H9 (cell line): Measurements from ENCODE around the gene SGIP1. TPM values are rescaled to one million over a fixed set of nuclear protein-coding genes. Genes with fewer than 3 reads are reported as not detected.

Source experiments
- DNase-seq: peaks from one replicate; pipeline ENCODE4 v3.0.0-alpha.2; 2017
- H2AFZ ChIP-seq: one replicate; pipeline ENCODE4 v1.6.1; 2013; ENCODE audit warnings: mild to moderate bottlenecking, low read length, control low read depth, moderate library complexity
- H2AK5ac ChIP-seq: 2 replicates; pipeline ENCODE4 v1.6.1; 2013; ENCODE audit warnings: low read length, control low read depth, mixed read lengths; ENCODE audit not compliant: insufficient read length
- H2BK120ac ChIP-seq: one replicate; pipeline ENCODE4 v1.6.1; 2013; ENCODE audit warnings: low read depth, mild to moderate bottlenecking, low read length, control low read depth, inconsistent platforms; ENCODE audit not compliant: poor library complexity, severe bottlenecking
- H2BK12ac ChIP-seq: 2 replicates; pipeline ENCODE4 v1.6.1; 2013; ENCODE audit warnings: low read length, control low read depth, mixed read lengths, low read depth; ENCODE audit not compliant: insufficient read length
- H2BK15ac ChIP-seq: 2 replicates; pipeline ENCODE4 v1.6.1; 2013; ENCODE audit warnings: low read depth, low read length, control low read depth
- H2BK20ac ChIP-seq: one replicate; pipeline ENCODE4 v1.6.1; 2013; ENCODE audit warnings: low read depth, mild to moderate bottlenecking, low read length, control low read depth, inconsistent platforms; ENCODE audit not compliant: poor library complexity, severe bottlenecking
- H2BK5ac ChIP-seq: 2 replicates; pipeline ENCODE4 v1.6.1; 2013; ENCODE audit warnings: low read length, control low read depth, mixed read lengths; ENCODE audit not compliant: insufficient read length
- H3K14ac ChIP-seq: 2 replicates; pipeline ENCODE4 v1.6.1; 2013; ENCODE audit warnings: low read length, control low read depth; ENCODE audit not compliant: insufficient read depth
- H3K18ac ChIP-seq: 2 replicates; pipeline ENCODE4 v1.6.1; 2013; ENCODE audit warnings: low read depth, mild to moderate bottlenecking, mixed read lengths, low read length, control low read depth; ENCODE audit not compliant: insufficient read length
- H3K23ac ChIP-seq: 2 replicates; pipeline ENCODE4 v1.6.1; 2013; ENCODE audit warnings: low read length, control low read depth, mixed read lengths, low read depth; ENCODE audit not compliant: insufficient read length
- H3K23me2 ChIP-seq: 2 replicates; pipeline ENCODE4 v1.6.1; 2013; ENCODE audit warnings: low read depth, mild to moderate bottlenecking, mixed read lengths, low read length, control low read depth; ENCODE audit not compliant: insufficient read length, poor library complexity, severe bottlenecking
- H3K27ac ChIP-seq: 2 replicates; pipeline ENCODE4 v1.5.1; 2013; ENCODE audit warnings: low read length, control low read depth, mixed read lengths, low read depth; ENCODE audit not compliant: insufficient read length
- H3K27me3 ChIP-seq: 2 replicates; pipeline ENCODE4 v1.6.1; 2013; ENCODE audit warnings: low read length, control low read depth, inconsistent platforms; ENCODE audit not compliant: insufficient read depth
- H3K4ac ChIP-seq: 2 replicates; pipeline ENCODE4 v1.6.1; 2013; ENCODE audit warnings: low read depth, mild to moderate bottlenecking, control low read depth, inconsistent platforms, low read length, moderate library complexity
- H3K4me1 ChIP-seq: 2 replicates; pipeline ENCODE4 v1.6.1; 2013; ENCODE audit warnings: low read length, control low read depth, inconsistent platforms; ENCODE audit not compliant: insufficient read depth
- H3K4me2 ChIP-seq: 2 replicates; pipeline ENCODE4 v1.6.1; 2013; ENCODE audit warnings: low read length, control low read depth, mixed read lengths; ENCODE audit not compliant: insufficient read length, insufficient read depth
- H3K56ac ChIP-seq: 2 replicates; pipeline ENCODE4 v1.6.1; 2013; ENCODE audit warnings: low read depth, mild to moderate bottlenecking, mixed read lengths, low read length, control low read depth; ENCODE audit not compliant: insufficient read length
- H3K79me1 ChIP-seq: 2 replicates; pipeline ENCODE4 v1.6.1; 2013; ENCODE audit warnings: low read depth, mild to moderate bottlenecking, moderate library complexity, low read length, control low read depth, inconsistent platforms; ENCODE audit not compliant: insufficient read depth, poor library complexity, severe bottlenecking
- H3K79me2 ChIP-seq: 2 replicates; pipeline ENCODE4 v1.6.1; 2013; ENCODE audit warnings: low read length, control low read depth, inconsistent platforms; ENCODE audit not compliant: insufficient read depth
- H3K9ac ChIP-seq: 2 replicates; pipeline ENCODE4 v1.6.1; 2013; ENCODE audit warnings: low read length, control low read depth, mixed read lengths; ENCODE audit not compliant: insufficient read length; ENCODE audit errors: extremely low read depth
- H3K9me3 ChIP-seq: one replicate; pipeline ENCODE4 v1.6.1; 2013; ENCODE audit warnings: low read depth, low read length, inconsistent platforms; ENCODE audit not compliant: control insufficient read depth
- H3T11ph ChIP-seq: one replicate; pipeline ENCODE4 v1.6.1; 2013; ENCODE audit warnings: mild to moderate bottlenecking, low read length, control low read depth, inconsistent platforms
- H4K20me1 ChIP-seq: one replicate; pipeline ENCODE4 v1.6.1; 2013; ENCODE audit not compliant: control insufficient read depth, insufficient read length, insufficient read depth
- H4K5ac ChIP-seq: 2 replicates; pipeline ENCODE4 v1.6.1; 2013; ENCODE audit warnings: low read depth, mild to moderate bottlenecking, mixed read lengths, low read length, control low read depth; ENCODE audit not compliant: insufficient read length
- H4K8ac ChIP-seq: replicated peaks from 2 replicates; pipeline ENCODE4 v1.6.1; 2013; ENCODE audit warnings: low read length, control low read depth, mixed read lengths, low read depth; ENCODE audit not compliant: insufficient read length
- H4K91ac ChIP-seq: 2 replicates; pipeline ENCODE4 v1.6.1; 2013; ENCODE audit warnings: low read depth, mild to moderate bottlenecking, moderate library complexity, mixed read lengths, low read length, control low read depth; ENCODE audit not compliant: insufficient read length
- H3K27ac Mint-ChIP-seq, 3 experiments: 2 replicates in 2 of 3; 3 replicates in 1 of 3; pipeline ENCODE4 v1.8.0; 2020 to 2021; ENCODE audit warnings: mixed read lengths in 3 of 3, mild to moderate bottlenecking in 1 of 3, moderate library complexity in 1 of 3
- H3K27me3 Mint-ChIP-seq: 2 replicates; pipeline ENCODE4 v1.8.0; 2021; ENCODE audit warnings: low read depth, mild to moderate bottlenecking, moderate library complexity, mixed read lengths
- H3K36me3 Mint-ChIP-seq, 3 experiments: 2 replicates in 2 of 3; 3 replicates in 1 of 3; pipeline ENCODE4 v1.8.0; 2020 to 2021; ENCODE audit warnings: low read depth in 3 of 3, mixed read lengths in 3 of 3; ENCODE audit not compliant: insufficient read depth in 1 of 3
- H3K4me1 Mint-ChIP-seq, 2 experiments: 2 replicates each; pipeline ENCODE4 v1.8.0; 2020; ENCODE audit warnings: mixed read lengths in 2 of 2
- H3K4me3 Mint-ChIP-seq, 2 experiments: 2 replicates in 1 of 2; 3 replicates in 1 of 2; pipeline ENCODE4 v1.8.0; 2020 to 2021; ENCODE audit warnings: mild to moderate bottlenecking in 2 of 2, mixed read lengths in 2 of 2, moderate library complexity in 1 of 2
- H3K9me3 Mint-ChIP-seq, 2 experiments: 2 replicates in 1 of 2; 3 replicates in 1 of 2; pipeline ENCODE4 v1.8.0; 2020; ENCODE audit warnings: mild to moderate bottlenecking in 2 of 2, mixed read lengths in 2 of 2, moderate library complexity in 1 of 2
- CTCF ChIP-seq: fragments of 200-600 bp; sonication (generic); conservative IDR thresholded peaks from 3 replicates; pipeline ENCODE4 v1.8.0; 2021; ENCODE audit warnings: antibody characterized with exemption, mild to moderate bottlenecking
- WGBS: extraction: QIAGEN DNeasy Blood & Tissue Kit; methylation state at CpG from one replicate; pipeline ENCODE4 v1.1.7; 2013; ENCODE audit warnings: missing lambda C conversion rate, low lambda C conversion rate, mixed read lengths; ENCODE audit not compliant: insufficient read length; ENCODE audit errors: extremely low coverage; 5-methylcytosine and 5-hydroxymethylcytosine counted together
- total RNA-seq: library from RNA; stranded (reverse); gene quantifications from 2 replicates; pipeline ENCODE4 v1.2.1, GENCODE V29; 2021

Gene SGIP1
- total RNA-seq, 1 experiment from 2014 or later, result 1.5 TPM

GRCh38 chr1:66778969-66779368 lies 245.0 kb downstream of the SGIP1 start:
- no peak overlapping the region for H4K8ac ChIP-seq
- Mint-ChIP-seq H3K27me3 (no peaks in the 10 kb centered on the region), H3K4me1 (no peaks in the 10 kb centered on the region), H3K36me3 (peaks cover 7 to 18% (median 7%) of the 10 kb centered on the region in 3 experiments), H3K9me3 (peaks cover 23 to 33% of the 10 kb centered on the region in 2 experiments), H3K4me3 (no peak overlapping the region), H3K27ac (no peak overlapping the region)
- H3K9me3 ChIP-seq, result peaks cover 7% of the 10 kb centered on the region
- DNase-seq, result no peak
- no peaks in the 10 kb centered on the region for H3K79me2 ChIP-seq
- no peak overlapping the region for H3K4ac ChIP-seq
- H3T11ph ChIP-seq, result no peak overlapping the region
- no peak overlapping the region for H3K23ac ChIP-seq
- H3K14ac ChIP-seq, result no peak overlapping the region
- no peak overlapping the region for H4K91ac ChIP-seq
- no peak overlapping the region for H3K9ac ChIP-seq
- H2BK20ac ChIP-seq, result no peak overlapping the region
- H3K27me3 ChIP-seq, result no peaks in the 10 kb centered on the region
- no peak overlapping the region for H2BK12ac ChIP-seq
- H3K18ac ChIP-seq, result no peak overlapping the region
- H2BK120ac ChIP-seq, result no peak overlapping the region
- H2BK15ac ChIP-seq, result no peak overlapping the region
- no CpG with 5 or more reads among the region's 4 CpGs for WGBS
- H2AK5ac ChIP-seq, result no peak overlapping the region
- H3K79me1 ChIP-seq, result no peaks in the 10 kb centered on the region
- H4K5ac ChIP-seq, result no peak overlapping the region
- no peaks in the 10 kb centered on the region for H4K20me1 ChIP-seq
- H3K56ac ChIP-seq, result no peak overlapping the region
- H2AFZ ChIP-seq, result no peak overlapping the region
- H3K23me2 ChIP-seq, result no peaks in the 10 kb centered on the region
- H3K4me2 ChIP-seq, result no peak overlapping the region
- H3K27ac ChIP-seq, result no peak overlapping the region
- no peaks in the 10 kb centered on the region for H3K4me1 ChIP-seq
- no peak overlapping the region for H2BK5ac ChIP-seq
- no peak for TF ChIP-seq CTCF
